Myocyte (in vitro differentiated cells): ENCODE results near the gene PCBP4. TPM values are rescaled to one million over a fixed set of nuclear protein-coding genes. Genes with fewer than 3 reads are reported as not detected.

Source experiments
- DNase-seq: peaks from one replicate; pipeline ENCODE4 v3.0.0-alpha.2; 2012; ENCODE audit warnings: low read depth
- total RNA-seq: library from RNA; depleted of rRNA; stranded (reverse); fragments of >200 nt; gene quantifications from 2 replicates; pipeline ENCODE4 v1.2.3, GENCODE V29; 2014

Gene PCBP4
- total RNA-seq, 1 donor from 2014 or later: 159 TPM

- no peak for DNase-seq
Observed at GRCh38 chr3:51958603-51959521, 8.4 kb downstream of the PCBP4 start.

GRCh38 chr3:51957520-51958205, 9.6 kb downstream of the PCBP4 start:
- no peak for DNase-seq

- DNase-seq: no peak
Observed at GRCh38 chr3:51955893-51956770, 11.1 kb downstream of the PCBP4 start.

- DNase-seq: peak; percentile 51
Observed at GRCh38 chr3:51955175-51955892, 11.9 kb downstream of the PCBP4 start, which contains the start of gene GPR62. Gene GPR62 (plus strand): TSS chr3:51955381. CDS start chr3:51955653, 272 bp downstream.

- DNase-seq: no peak
Observed at GRCh38 chr3:51954713-51955112, 12.5 kb downstream of the PCBP4 start.

- DNase-seq: no peak
Observed at GRCh38 chr3:51954105-51954504, 13.1 kb downstream of the PCBP4 start.

GRCh38 chr3:51953445-51953844, 13.8 kb downstream of the PCBP4 start:
- peak; percentile 57 for DNase-seq

GRCh38 chr3:51950899-51951298, 16.4 kb downstream of the PCBP4 start:
- DNase-seq: no peak

- DNase-seq: no peak
Observed at GRCh38 chr3:51949121-51949520, 18.1 kb downstream of the PCBP4 start.

- DNase-seq: no peak
Observed at GRCh38 chr3:51948016-51948580, 19.2 kb downstream of the PCBP4 start.

GRCh38 chr3:51947215-51947900, 19.9 kb downstream of the PCBP4 start:
- no peak for DNase-seq

GRCh38 chr3:51946796-51947195, 20.5 kb downstream of the PCBP4 start:
- no peak for DNase-seq

- DNase-seq: no peak
Observed at GRCh38 chr3:51945926-51946705, 21.1 kb downstream of the PCBP4 start.

- DNase-seq: no peak
Observed at GRCh38 chr3:51945031-51945840, 22.0 kb downstream of the PCBP4 start.

GRCh38 chr3:51944451-51945021, 22.7 kb downstream of the PCBP4 start:
- no peak for DNase-seq

GRCh38 chr3:51943451-51944391, 23.5 kb downstream of the PCBP4 start:
- no peak for DNase-seq
